GM21423 (cell line): Measurements from ENCODE around the gene ACSS3.

Source experiments
- ATAC-seq: cut with Tn5 transposase; IDR thresholded peaks from one replicate; pipeline ENCODE4 v1.9.1; 2021; ENCODE audit warnings: mild to moderate bottlenecking, moderate library complexity; ENCODE audit not compliant: unreplicated experiment

ACSS3 gene

DNA sequence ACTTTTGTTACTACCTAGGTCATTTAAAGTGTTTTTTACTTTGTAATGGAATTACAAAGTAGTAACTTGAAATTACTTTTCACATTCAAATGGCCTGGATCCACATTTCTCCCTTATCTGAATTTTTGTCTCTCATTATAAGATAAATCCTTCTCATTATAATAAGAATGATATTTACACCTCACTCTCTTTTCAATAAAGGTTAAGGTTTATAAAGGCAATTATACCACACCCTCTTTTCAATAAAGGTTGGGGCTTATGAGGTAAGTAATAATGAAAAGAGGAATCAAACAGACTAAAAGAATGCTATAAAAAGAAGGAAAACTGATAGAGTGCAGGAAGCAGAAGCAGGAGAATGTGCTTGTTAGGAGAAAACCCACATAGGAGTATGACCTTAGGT lies 210.8 kb downstream of the ACSS3 start:
- ATAC-seq = no peak

DNA sequence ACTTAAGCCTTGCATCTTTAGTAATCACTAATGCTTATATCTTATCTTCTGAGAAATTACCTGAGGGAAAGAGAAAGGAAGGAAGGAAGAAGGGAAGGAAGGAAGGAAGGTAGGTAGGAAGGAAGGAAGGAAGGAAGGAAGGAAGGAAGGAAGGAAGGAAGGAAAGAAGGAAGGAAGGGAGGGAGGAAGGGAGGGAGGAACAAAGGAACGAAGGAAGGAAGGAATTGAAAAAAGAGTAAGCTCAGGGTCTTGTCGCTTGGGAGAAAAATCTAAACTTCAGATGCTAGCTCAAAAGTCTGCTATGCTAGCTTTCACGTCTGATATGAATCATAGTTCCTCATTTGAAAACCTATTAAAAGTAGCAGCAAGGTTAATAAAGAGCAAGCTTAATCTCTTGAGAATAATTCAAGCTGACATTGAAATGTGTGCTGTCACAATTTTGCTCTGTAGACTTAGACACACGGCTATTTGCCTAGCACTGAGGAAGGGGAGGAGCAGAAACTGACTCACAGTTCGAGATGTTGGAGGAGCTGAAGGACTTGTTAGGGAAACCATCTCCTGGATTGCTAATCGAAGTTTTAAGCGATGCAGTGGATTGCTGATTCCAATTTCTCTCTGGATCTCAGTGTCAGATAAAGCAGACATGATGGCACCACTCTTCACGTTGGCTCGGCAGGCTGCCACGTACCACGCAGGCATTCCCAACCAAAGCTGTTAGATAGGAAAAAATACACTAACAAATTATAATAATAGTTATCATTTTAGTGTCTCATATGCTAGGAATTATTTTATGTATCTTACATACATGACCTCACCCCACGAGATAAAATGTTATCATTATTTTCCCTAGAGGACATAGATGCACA lies 216.7 kb downstream of the ACSS3 start:
- no peak for ATAC-seq

DNA sequence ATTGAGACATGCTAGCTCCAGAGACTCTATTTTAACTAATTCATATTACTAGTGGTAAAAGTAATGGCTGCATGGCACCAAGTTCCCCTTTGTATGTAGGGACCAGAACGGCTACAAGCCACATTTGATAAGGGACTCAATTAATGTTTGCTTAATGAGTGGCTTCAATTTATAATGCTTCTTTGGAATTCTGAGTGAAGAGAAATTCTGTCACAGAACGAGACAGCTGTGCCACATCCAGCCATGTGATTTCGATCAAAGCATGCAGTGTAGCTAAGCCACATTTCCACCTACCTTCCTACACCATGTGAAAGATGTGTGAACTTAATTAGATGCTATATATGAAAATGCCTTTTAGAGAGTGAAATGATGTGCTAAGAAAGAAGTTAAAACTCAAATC lies 217.4 kb downstream of the ACSS3 start:
- ATAC-seq = no peak

GRCh38 chr12:81296556-81297305 lies 218.9 kb downstream of the ACSS3 start:
- no peak for ATAC-seq

GRCh38 chr12:81297601-81298000 lies 219.7 kb downstream of the ACSS3 start:
- ATAC-seq = no peak

- no peak for ATAC-seq
These were observed 222.6 kb downstream of the ACSS3 start for GRCh38 chr12:81300454-81300853.

- ATAC-seq = no peak
These were observed 226.1 kb downstream of the ACSS3 start for GRCh38 chr12:81303935-81304334.
